Stimulated activated CD4-positive, alpha-beta T cell treated with anti-CD3 and anti-CD28 coated beads, Interleukin-2, amount 100 ng/mL, for 24 hours (primary cell): ENCODE results near the gene ATP5F1E.

Experiments
- DNase-seq, 2 donors: peaks; one replicate each; pipeline ENCODE4 v3.0.0-alpha.2; 2020

The ATP5F1E gene

GRCh38 chr20:59005523-59006166, 26.5 kb downstream of the ATP5F1E start:
- DNase-seq, result no peak

- peak in 1 of 2 donors; percentile 39 for DNase-seq
These were observed 27.2 kb downstream of the ATP5F1E start for GRCh38 chr20:59004763-59005522.

- peak; percentile 57 to 58 for DNase-seq
These were observed 27.7 kb downstream of the ATP5F1E start for GRCh38 chr20:59004493-59004762.

GRCh38 chr20:59003836-59004492, 28.2 kb downstream of the ATP5F1E start:
- no peak for DNase-seq

- DNase-seq, result no peak
These were observed 29.2 kb downstream of the ATP5F1E start for GRCh38 chr20:59002874-59003399.

GRCh38 chr20:59002388-59002787, 29.7 kb downstream of the ATP5F1E start:
- no peak for DNase-seq

GRCh38 chr20:59001449-59002171, 30.5 kb downstream of the ATP5F1E start:
- DNase-seq, result no peak

GRCh38 chr20:59001068-59001448, 31.1 kb downstream of the ATP5F1E start:
- no peak for DNase-seq

- DNase-seq, result no peak
These were observed 31.8 kb downstream of the ATP5F1E start for GRCh38 chr20:59000326-59000725.

GRCh38 chr20:58998656-58999055, 33.5 kb downstream of the ATP5F1E start:
- DNase-seq, result no peak

- no peak for DNase-seq
These were observed 34.9 kb downstream of the ATP5F1E start for GRCh38 chr20:58997141-58997770.

- DNase-seq, result no peak
These were observed 35.9 kb downstream of the ATP5F1E start for GRCh38 chr20:58996226-58996611.

GRCh38 chr20:58995461-58996225, 36.5 kb downstream of the ATP5F1E start:
- no peak for DNase-seq

- DNase-seq, result no peak
These were observed 37.6 kb downstream of the ATP5F1E start for GRCh38 chr20:58994390-58995159.

- no peak for DNase-seq
These were observed 38.5 kb downstream of the ATP5F1E start for GRCh38 chr20:58993332-58994248.

GRCh38 chr20:58992911-58993310, 39.2 kb downstream of the ATP5F1E start:
- no peak for DNase-seq

GRCh38 chr20:58991715-58992114, 40.4 kb downstream of the ATP5F1E start:
- no peak for DNase-seq

GRCh38 chr20:58990651-58991445, 41.3 kb downstream of the ATP5F1E start:
- DNase-seq, result no peak

- DNase-seq, result no peak
These were observed 42.9 kb downstream of the ATP5F1E start for GRCh38 chr20:58989196-58989595.
